ENCODE results near the gene DUSP11. TPM values are rescaled to one million over a fixed set of nuclear protein-coding genes. Genes with fewer than 3 reads are reported as not detected.

The DUSP11 gene
- total and polyA plus RNA-seq, 9 of the 15 experiments (the other 6 are each of a cell fraction or from before 2014, with no cell fraction given) = 20.7 to 79.8 (median 29.3) TPM

- no peaks in the 10 kb centered on the region for H3K36me3 ChIP-seq (ENCODE audit: control insufficient read depth, insufficient read depth, low read length)
- CTCF ChIA-PET (ENCODE audit: low intra/inter-chr PET ratio) = interaction anchor here (1.0 to 2.0 kb wide), 2 partner anchors 165 to 282 kb away, joined by 4 to 5 read pairs; no protein-coding TSS in a partner anchor
- FAIRE-seq = no peak
- no peaks in the 10 kb centered on the region for H3K9me1 ChIP-seq (ENCODE audit: control insufficient read depth, insufficient read depth, low read length)
- no peak for ATAC-seq
- WGBS (ENCODE audit: insufficient coverage, low coverage, missing lambda C conversion rate) = 24% methylated on average over 2 of the region's 2 CpGs
- H3K27me3 ChIP-seq (ENCODE audit: control insufficient read depth in 2 of 2, insufficient read depth in 2 of 2, low read length in 2 of 2) = no peaks in the 10 kb centered on the region
- no peak overlapping the region for H3K9ac ChIP-seq (ENCODE audit: insufficient read depth in 1 of 2, low read depth in 2 of 2, low read length in 2 of 2)
- H3K79me2 ChIP-seq (ENCODE audit: control insufficient read depth, insufficient read depth, low read length) = no peaks in the 10 kb centered on the region
- in situ Hi-C loops (cut with MboI) = no loop called here
- no peak overlapping the region for H3K4me3 ChIP-seq
- no peak overlapping the region for H3K4me2 ChIP-seq (ENCODE audit: insufficient read depth, low read length)
- intact Hi-C loops (cut with micrococcal nuclease) = loop anchor here (10.0 kb wide), 7 partner anchors 148 to 572 kb away; partner anchors contain the start of genes BOLA3 and TET3
- DNase-seq (ENCODE audit: extremely low read depth in 1 of 4, low spot score in 3 of 4) = no peak
- H3K27ac ChIP-seq (ENCODE audit: extremely low read depth, low read depth, low read length) = no peak overlapping the region
- H3K4me1 ChIP-seq (replicated peaks in 1 of 2; ENCODE audit: control insufficient read depth in 2 of 2, insufficient read depth in 2 of 2, low read length in 2 of 2) = peaks cover 3 to 6% of the 10 kb centered on the region in 2 experiments; a peak in 2 of 5 replicates
- no peaks in the 10 kb centered on the region for H4K20me1 ChIP-seq (replicated peaks; ENCODE audit: control insufficient read depth, insufficient read depth, low read length)
- no peak overlapping the region for H2AFZ ChIP-seq (ENCODE audit: low read depth, low read length)
- H3K9me3 ChIP-seq (replicated peaks; ENCODE audit: control insufficient read depth, insufficient read depth, low read depth, low read length) = no peaks in the 10 kb centered on the region
- no TSS peak for BruUV-seq (replicated peaks)
- POLR2A ChIA-PET = interaction anchor here (1.4 kb wide), 1 partner anchor 10 kb away, joined by 6 read pairs; no protein-coding TSS in a partner anchor
- no peak for TF ChIP-seq CREB5 (CRISPR knock-in tag; IDR thresholded peaks at IDR 0.05)
- no peak for TF ChIP-seq CSDE1 (IDR thresholded peaks at IDR 0.05)
- TF ChIP-seq MEIS2 (IDR thresholded peaks at IDR 0.05; ENCODE audit: partially characterized antibody) = peak; percentile 18
- TF ChIP-seq RBM15 (IDR thresholded peaks at IDR 0.05; ENCODE audit: insufficient read depth, low read length) = no peak
- TF ChIP-seq SFPQ (IDR thresholded peaks at IDR 0.05; ENCODE audit: low read depth, low read length) = no peak
- no peak for TF ChIP-seq HNRNPH1 (optimal IDR thresholded peaks at IDR 0.05; ENCODE audit: low read depth, low read length)
- no peak for TF ChIP-seq VEZF1 (CRISPR knock-in tag; IDR thresholded peaks at IDR 0.05)
- TF ChIP-seq ETS1 (conservative IDR thresholded peaks at IDR 0.05; ENCODE audit: control insufficient read depth, low read depth, low read length) = no peak
- TF ChIP-seq PKNOX1 (IDR thresholded peaks at IDR 0.05) = peak; percentile 17; the same call in 1 of the 2 replicates
Observed at GRCh38 chr2:73822991-73823390, 43.1 kb upstream of the DUSP11 start.
